ENCODE results near the gene ATG9A.

The ATG9A gene

GRCh38 chr2:219220652-219221402, 8.6 kb downstream of the ATG9A start:
- no peak for DNase-seq (ENCODE audit: low spot score)

- no peak for DNase-seq (ENCODE audit: low spot score)
Measured at GRCh38 chr2:219219784-219220532, 9.5 kb downstream of the ATG9A start.

GRCh38 chr2:219218732-219219701, 10.4 kb downstream of the ATG9A start, which contains the start of gene ABCB6:
Gene ABCB6 (minus strand): TSS chr2:219218958. CDS start chr2:219218673, 285 bp downstream.
- DNase-seq (ENCODE audit: low spot score) = peak; percentile 95

- peak; percentile 83 for DNase-seq (ENCODE audit: low spot score)
Measured at GRCh38 chr2:219218217-219218731, 11.2 kb downstream of the ATG9A start.

- DNase-seq (ENCODE audit: low spot score) = no peak
Measured at GRCh38 chr2:219216535-219216915, 12.9 kb downstream of the ATG9A start.

- DNase-seq (ENCODE audit: low spot score) = no peak
Measured at GRCh38 chr2:219215871-219216534, 13.4 kb downstream of the ATG9A start.

- no peak for DNase-seq (ENCODE audit: low spot score)
Measured at GRCh38 chr2:219214786-219215185, 14.7 kb downstream of the ATG9A start.

GRCh38 chr2:219214141-219214540, 15.3 kb downstream of the ATG9A start:
- DNase-seq (ENCODE audit: low spot score) = no peak

GRCh38 chr2:219213486-219214071, 15.9 kb downstream of the ATG9A start:
- no peak for DNase-seq (ENCODE audit: low spot score)

- no peak for DNase-seq (ENCODE audit: low spot score)
Measured at GRCh38 chr2:219213026-219213415, 16.4 kb downstream of the ATG9A start.

- DNase-seq (ENCODE audit: low spot score) = no peak
Measured at GRCh38 chr2:219210886-219211362, 18.5 kb downstream of the ATG9A start.

- DNase-seq (ENCODE audit: low spot score) = no peak
Measured at GRCh38 chr2:219210196-219210885, 19.1 kb downstream of the ATG9A start.

- no peak for DNase-seq (ENCODE audit: low spot score)
Measured at GRCh38 chr2:219209236-219210195, 19.9 kb downstream of the ATG9A start.

- peak; percentile 68 for DNase-seq (ENCODE audit: low spot score)
Measured at GRCh38 chr2:219207884-219208740, 21.3 kb downstream of the ATG9A start.

- DNase-seq (ENCODE audit: low spot score) = no peak
Measured at GRCh38 chr2:219207134-219207883, 22.1 kb downstream of the ATG9A start.

GRCh38 chr2:219206328-219207133, 22.9 kb downstream of the ATG9A start, which contains the start of gene ZFAND2B:
Gene ZFAND2B (plus strand): TSS chr2:219206782. CDS start chr2:219206988, 206 bp downstream.
- DNase-seq (ENCODE audit: low spot score) = peak; percentile 98

Data from AG08396 (cell line).